DOHH2 (cell line): Measurements from ENCODE around the gene TWSG1.

Experiments used
- EZH2phosphoT487 ChIP-seq: fragments of 200-600 bp; sonication (generic); IDR thresholded peaks from 2 replicates; pipeline ENCODE4 v1.6.1; 2017; ENCODE audit warnings: borderline replicate concordance, mild to moderate bottlenecking, antibody characterized with exemption, low read length, moderate library complexity, mixed read lengths
- TF ChIP-seq, protein P1 (sequence below): fragments of 200-600 bp; sonication (generic); IDR thresholded peaks from one replicate; pipeline ENCODE4 v1.5.1; 2014; ENCODE audit warnings: antibody characterized with exemption, mild to moderate bottlenecking, low read depth, low read length; ENCODE audit not compliant: poor library complexity, severe bottlenecking

DNA sequence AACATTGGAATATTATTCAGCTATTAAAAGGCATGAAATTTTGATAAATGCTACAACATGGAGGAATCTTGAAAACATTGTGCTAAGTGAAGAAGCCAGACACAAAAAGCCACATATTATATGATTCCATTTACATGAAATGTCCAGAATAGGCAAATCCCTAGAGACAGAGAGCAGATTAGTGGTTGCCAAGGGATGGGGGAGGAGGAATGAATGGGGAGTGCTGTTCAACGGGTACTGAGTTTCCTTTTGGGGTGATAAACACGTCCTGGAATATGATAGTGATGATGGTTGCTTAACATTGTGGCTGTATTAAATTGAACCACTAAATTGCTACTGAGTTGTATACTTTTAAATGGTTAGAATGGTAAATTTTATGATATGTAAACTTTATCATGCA lies 8.9 kb upstream of the TWSG1 start:
- TF ChIP-seq, protein P1, sequence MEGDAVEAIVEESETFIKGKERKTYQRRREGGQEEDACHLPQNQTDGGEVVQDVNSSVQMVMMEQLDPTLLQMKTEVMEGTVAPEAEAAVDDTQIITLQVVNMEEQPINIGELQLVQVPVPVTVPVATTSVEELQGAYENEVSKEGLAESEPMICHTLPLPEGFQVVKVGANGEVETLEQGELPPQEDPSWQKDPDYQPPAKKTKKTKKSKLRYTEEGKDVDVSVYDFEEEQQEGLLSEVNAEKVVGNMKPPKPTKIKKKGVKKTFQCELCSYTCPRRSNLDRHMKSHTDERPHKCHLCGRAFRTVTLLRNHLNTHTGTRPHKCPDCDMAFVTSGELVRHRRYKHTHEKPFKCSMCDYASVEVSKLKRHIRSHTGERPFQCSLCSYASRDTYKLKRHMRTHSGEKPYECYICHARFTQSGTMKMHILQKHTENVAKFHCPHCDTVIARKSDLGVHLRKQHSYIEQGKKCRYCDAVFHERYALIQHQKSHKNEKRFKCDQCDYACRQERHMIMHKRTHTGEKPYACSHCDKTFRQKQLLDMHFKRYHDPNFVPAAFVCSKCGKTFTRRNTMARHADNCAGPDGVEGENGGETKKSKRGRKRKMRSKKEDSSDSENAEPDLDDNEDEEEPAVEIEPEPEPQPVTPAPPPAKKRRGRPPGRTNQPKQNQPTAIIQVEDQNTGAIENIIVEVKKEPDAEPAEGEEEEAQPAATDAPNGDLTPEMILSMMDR = no peak
- no peak for TF ChIP-seq EZH2phosphoT487
